Measurements from ENCODE around the gene ZBTB22.
"Not testable (repeated sequence)": the region's sequence is repeated elsewhere in the genome, so short reads cannot be mapped to it uniquely, and the experiment has no call there.

The ZBTB22 gene

DNA sequence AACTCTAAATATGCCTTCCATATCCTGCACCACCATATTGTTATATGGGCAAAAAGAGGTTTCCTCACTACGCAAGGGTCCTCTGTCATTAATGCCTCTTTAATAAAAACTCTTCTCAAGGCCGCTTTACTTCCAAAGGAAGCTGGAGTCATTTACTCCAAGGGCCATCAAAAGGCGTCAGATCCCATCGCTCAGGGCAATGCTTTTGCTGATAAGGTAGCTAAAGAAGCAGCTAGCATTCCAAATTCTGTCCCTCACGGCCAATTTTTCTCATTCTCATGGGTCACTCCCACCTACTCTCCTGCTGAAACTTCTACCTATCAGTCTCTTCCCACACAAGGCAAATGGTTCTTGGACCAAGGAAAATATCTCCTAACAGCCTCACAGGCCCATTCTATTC is 30.3 kb upstream of the ZBTB22 start:
- no peak for DNase-seq (ENCODE audit: low read depth)
- TF ChIP-seq, protein P1, sequence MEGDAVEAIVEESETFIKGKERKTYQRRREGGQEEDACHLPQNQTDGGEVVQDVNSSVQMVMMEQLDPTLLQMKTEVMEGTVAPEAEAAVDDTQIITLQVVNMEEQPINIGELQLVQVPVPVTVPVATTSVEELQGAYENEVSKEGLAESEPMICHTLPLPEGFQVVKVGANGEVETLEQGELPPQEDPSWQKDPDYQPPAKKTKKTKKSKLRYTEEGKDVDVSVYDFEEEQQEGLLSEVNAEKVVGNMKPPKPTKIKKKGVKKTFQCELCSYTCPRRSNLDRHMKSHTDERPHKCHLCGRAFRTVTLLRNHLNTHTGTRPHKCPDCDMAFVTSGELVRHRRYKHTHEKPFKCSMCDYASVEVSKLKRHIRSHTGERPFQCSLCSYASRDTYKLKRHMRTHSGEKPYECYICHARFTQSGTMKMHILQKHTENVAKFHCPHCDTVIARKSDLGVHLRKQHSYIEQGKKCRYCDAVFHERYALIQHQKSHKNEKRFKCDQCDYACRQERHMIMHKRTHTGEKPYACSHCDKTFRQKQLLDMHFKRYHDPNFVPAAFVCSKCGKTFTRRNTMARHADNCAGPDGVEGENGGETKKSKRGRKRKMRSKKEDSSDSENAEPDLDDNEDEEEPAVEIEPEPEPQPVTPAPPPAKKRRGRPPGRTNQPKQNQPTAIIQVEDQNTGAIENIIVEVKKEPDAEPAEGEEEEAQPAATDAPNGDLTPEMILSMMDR (conservative IDR thresholded peaks at IDR 0.05; ENCODE audit: low read depth, low read length) = no peak
- H3K4me3 ChIP-seq (ENCODE audit: low read depth, low read length) = no peak overlapping the region

- peak; percentile 32 for DNase-seq (ENCODE audit: low read depth)
Observed at GRCh38 chr6:33346972-33347371, 29.4 kb upstream of the ZBTB22 start.

GRCh38 chr6:33344701-33345697 is 27.5 kb upstream of the ZBTB22 start:
- TF ChIP-seq, protein P1 (conservative IDR thresholded peaks at IDR 0.05; ENCODE audit: low read depth, low read length) = peak; percentile 64
- peak; percentile 94 for DNase-seq (ENCODE audit: low read depth)
- no peak overlapping the region for H3K4me3 ChIP-seq (ENCODE audit: low read depth, low read length)

More at GRCh38 chr6:33346972-33347371, 29.4 kb upstream of the ZBTB22 start:
- H3K4me3 ChIP-seq (ENCODE audit: low read depth, low read length) = not testable (repeated sequence)

GRCh38 chr6:33343953-33344611 is 26.5 kb upstream of the ZBTB22 start:
- no peak for DNase-seq (ENCODE audit: low read depth)
- TF ChIP-seq, protein P1 (conservative IDR thresholded peaks at IDR 0.05; ENCODE audit: low read depth, low read length) = no peak
- no peak overlapping the region for H3K4me3 ChIP-seq (ENCODE audit: low read depth, low read length)

- not testable (repeated sequence) for DNase-seq (ENCODE audit: low read depth)
Observed at GRCh38 chr6:33343606-33343952, 26.0 kb upstream of the ZBTB22 start.

DNA sequence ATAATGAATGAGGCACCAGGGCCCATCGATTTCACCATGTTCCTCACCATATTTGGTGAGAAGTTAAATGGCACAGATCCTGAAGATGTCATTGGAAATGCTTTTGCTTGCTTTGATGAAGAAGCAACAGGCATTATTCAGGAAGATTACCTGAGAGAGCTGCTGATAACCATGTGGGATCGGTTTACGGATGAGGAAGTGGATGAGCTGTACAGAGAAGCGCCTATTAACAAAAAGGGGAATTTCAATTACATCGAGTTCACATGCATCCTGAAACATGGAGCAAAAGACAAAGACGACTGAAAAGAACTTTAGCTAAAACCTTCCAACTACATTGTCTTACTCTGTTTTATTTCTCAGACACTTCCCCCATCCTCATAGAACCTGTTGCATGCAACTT is 21.6 kb upstream of the ZBTB22 start:
- H3K4me3 ChIP-seq (ENCODE audit: low read depth, low read length) = no peak overlapping the region
- TF ChIP-seq, protein P1 (conservative IDR thresholded peaks at IDR 0.05; ENCODE audit: low read depth, low read length) = no peak
- no peak for DNase-seq (ENCODE audit: low read depth)

More at GRCh38 chr6:33343606-33343952, 26.0 kb upstream of the ZBTB22 start:
- not testable (repeated sequence) for H3K4me3 ChIP-seq (ENCODE audit: low read depth, low read length)

DNA sequence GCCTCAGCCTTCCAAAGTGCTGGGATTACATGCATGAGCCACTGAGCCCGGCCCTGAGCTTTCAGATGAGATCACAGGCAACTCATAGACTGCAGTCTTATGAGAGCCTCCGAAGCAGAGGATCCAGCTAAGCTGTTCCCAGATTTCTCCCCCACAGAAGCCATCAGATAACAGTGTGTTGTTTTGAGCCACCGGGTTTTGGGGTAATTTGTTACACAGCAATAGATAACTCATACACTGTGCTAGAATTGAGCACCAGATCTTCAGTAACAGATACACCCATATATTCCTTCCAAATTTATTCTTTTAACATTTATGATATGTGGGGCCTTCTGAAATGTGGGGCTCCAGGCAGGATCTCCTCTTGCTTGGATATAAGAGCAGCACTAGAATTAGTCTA is 19.0 kb upstream of the ZBTB22 start:
- no peak for DNase-seq (ENCODE audit: low read depth)
- H3K4me3 ChIP-seq (ENCODE audit: low read depth, low read length) = no peak overlapping the region
- TF ChIP-seq, protein P1 (conservative IDR thresholded peaks at IDR 0.05; ENCODE audit: low read depth, low read length) = no peak

Measured in choroid plexus epithelial cell (primary cell).